GM19193 (cell line): ENCODE results near the gene DSCAML1.

ENCODE experiments used
- POLR2A ChIP-seq: IDR thresholded peaks from 4 replicates; pipeline ENCODE4 v1.6.1; 2011; ENCODE audit not compliant: insufficient read depth, insufficient read length; ENCODE audit errors: extremely low read depth

DSCAML1 gene

GRCh38 chr11:117719480-117719879 is 77.5 kb downstream of the DSCAML1 start:
- TF ChIP-seq POLR2A = no peak

GRCh38 chr11:117717485-117718314 is 79.3 kb downstream of the DSCAML1 start:
- no peak for TF ChIP-seq POLR2A

- no peak for TF ChIP-seq POLR2A
Measured at GRCh38 chr11:117716521-117717440, 80.2 kb downstream of the DSCAML1 start.

GRCh38 chr11:117715801-117716200 is 81.2 kb downstream of the DSCAML1 start:
- TF ChIP-seq POLR2A = no peak

GRCh38 chr11:117713538-117713991 is 83.5 kb downstream of the DSCAML1 start:
- TF ChIP-seq POLR2A = no peak

- no peak for TF ChIP-seq POLR2A
Measured at GRCh38 chr11:117712530-117712929, 84.5 kb downstream of the DSCAML1 start.

GRCh38 chr11:117711331-117711730 is 85.7 kb downstream of the DSCAML1 start:
- no peak for TF ChIP-seq POLR2A

GRCh38 chr11:117710211-117710610 is 86.8 kb downstream of the DSCAML1 start:
- TF ChIP-seq POLR2A = no peak

GRCh38 chr11:117706322-117706814 is 90.6 kb downstream of the DSCAML1 start:
- TF ChIP-seq POLR2A = no peak

GRCh38 chr11:117705866-117706265 is 91.2 kb downstream of the DSCAML1 start:
- TF ChIP-seq POLR2A = no peak

- no peak for TF ChIP-seq POLR2A
Measured at GRCh38 chr11:117704395-117705100, 92.5 kb downstream of the DSCAML1 start.

- no peak for TF ChIP-seq POLR2A
Measured at GRCh38 chr11:117702946-117703598, 93.9 kb downstream of the DSCAML1 start.

GRCh38 chr11:117701781-117702180 is 95.2 kb downstream of the DSCAML1 start:
- no peak for TF ChIP-seq POLR2A

- TF ChIP-seq POLR2A = no peak
Measured at GRCh38 chr11:117700551-117700950, 96.5 kb downstream of the DSCAML1 start.
